CD4-positive, alpha-beta memory T cell (primary cell): ENCODE data around the gene MIOX. TPM values are rescaled to one million over a fixed set of nuclear protein-coding genes. Genes with fewer than 3 reads are reported as not detected.

Experiments
- CTCF ChIA-PET: fragments of 350-600 bp; sonication (Branson Sonifier 250); formaldehyde crosslinking; loops from one replicate; lab custom pipeline; 2021; ENCODE audit warnings: inconsistent platforms; ENCODE audit not compliant: partially characterized antibody; lab: Charles Lee
- POLR2A ChIA-PET: fragments of 350-600 bp; sonication (Branson Sonifier 250); formaldehyde crosslinking; loops from one replicate; lab custom pipeline; 2021; ENCODE audit not compliant: partially characterized antibody; lab: Charles Lee
- DNase-seq, 5 donors: peaks; one replicate each; pipeline versions ENCODE4 v3.0.0 to v3.0.0-alpha.2; 2020 to 2022; ENCODE audit warnings: mixed read lengths in 1 of 5
- H3K27ac ChIP-seq: one replicate; pipeline ENCODE4 v1.7.0; 2013; ENCODE audit warnings: low read depth, low read length
- H3K27me3 ChIP-seq: 2 replicates; pipeline ENCODE4 v1.7.0; 2013; ENCODE audit warnings: mild to moderate bottlenecking, low read length, moderate library complexity; ENCODE audit not compliant: insufficient read depth
- H3K36me3 ChIP-seq: 2 replicates; pipeline ENCODE4 v1.7.0; 2013; ENCODE audit warnings: mild to moderate bottlenecking, low read length, moderate library complexity; ENCODE audit not compliant: insufficient read depth
- H3K4me1 ChIP-seq: 2 replicates; pipeline ENCODE4 v1.7.0; 2013; ENCODE audit warnings: mild to moderate bottlenecking, low read length, moderate library complexity; ENCODE audit not compliant: insufficient read depth
- H3K4me3 ChIP-seq, 2 donors: one replicate each; pipeline ENCODE4 v1.7.0; 2013; ENCODE audit warnings: low read length in 2 of 2, mild to moderate bottlenecking in 1 of 2
- H3K9me3 ChIP-seq, 2 donors: one replicate each; pipeline ENCODE4 v1.7.0; 2013; ENCODE audit warnings: low read length in 2 of 2, control low read depth in 1 of 2; ENCODE audit not compliant: control insufficient read depth in 1 of 2
- H3K27ac Mint-ChIP-seq, 7 donors: one replicate each; pipeline ENCODE4 v1.8.0; 2020 to 2021; ENCODE audit warnings: mixed read lengths in 7 of 7, mild to moderate bottlenecking in 6 of 7, inconsistent platforms in 3 of 7, moderate library complexity in 3 of 7
- H3K27me3 Mint-ChIP-seq, 2 donors: one replicate each; pipeline ENCODE4 v1.8.0; 2020 to 2021; ENCODE audit warnings: mixed read lengths in 2 of 2
- H3K36me3 Mint-ChIP-seq, 2 donors: one replicate each; pipeline ENCODE4 v1.8.0; 2020 to 2021; ENCODE audit warnings: mixed read lengths in 2 of 2, inconsistent platforms in 1 of 2, mild to moderate bottlenecking in 1 of 2
- H3K4me1 Mint-ChIP-seq, 4 donors: one replicate each; pipeline ENCODE4 v1.8.0; 2020 to 2021; ENCODE audit warnings: mixed read lengths in 4 of 4, mild to moderate bottlenecking in 1 of 4
- H3K4me3 Mint-ChIP-seq, 8 donors: one replicate each; pipeline ENCODE4 v1.8.0; 2020 to 2021; ENCODE audit warnings: mixed read lengths in 8 of 8, mild to moderate bottlenecking in 7 of 8, moderate library complexity in 6 of 8, inconsistent platforms in 3 of 8
- H3K9me3 Mint-ChIP-seq, 8 donors: one replicate each; pipeline ENCODE4 v1.8.0; 2020 to 2021; ENCODE audit warnings: mixed read lengths in 8 of 8, mild to moderate bottlenecking in 5 of 8, inconsistent platforms in 3 of 8, moderate library complexity in 1 of 8
- intact Hi-C: fragments of 100-400 bp; cut with micrococcal nuclease; formaldehyde crosslinking; loops from one replicate; pipeline ENCODE4 v1.15.1; 2023
- polyA plus RNA-seq, 2 donors: library from polyadenylated mRNA; unstranded; fragments of 300-500 nt; fragmentation: Illumina TruSeq; gene quantifications; one replicate each; pipeline ENCODE4 v1.2.3, GENCODE V29; 2021
- total RNA-seq, 2 experiments: library from RNA; stranded (reverse); gene quantifications; one replicate each; pipeline ENCODE4 v1.2.3, GENCODE V29; 2021

Gene MIOX
- total and polyA plus RNA-seq, 4 experiments from 2014 or later, result not detected

GRCh38 chr22:50445071-50445879, 41.4 kb upstream of the MIOX start:
- H3K36me3 ChIP-seq, result peaks cover 28% of the 10 kb centered on the region
- Mint-ChIP-seq H3K4me1 (peaks cover 9 to 18% (median 10%) of the 10 kb centered on the region in 4 donors), H3K36me3 (peaks cover 14 to 37% of the 10 kb centered on the region in 2 donors), H3K4me3 (peak overlapping the region in 1 of 8 donors; percentile 9), H3K9me3 (peaks cover 0 to 4% (median 0%) of the 10 kb centered on the region in 8 donors), H3K27ac (peak overlapping the region in 6 of 7 donors; percentile 46 to 85 (median 70)), H3K27me3 (no peaks in the 10 kb centered on the region)
- H3K4me3 ChIP-seq, result no peak overlapping the region
- CTCF ChIA-PET, result interaction anchor here (1.1 to 2.0 kb wide), 2 partner anchors 28 to 53 kb away, joined by 4 to 6 read pairs; no protein-coding TSS in a partner anchor
- H3K4me1 ChIP-seq, result peaks cover 16% of the 10 kb centered on the region
- intact Hi-C loops, result loop anchor here (10.0 kb wide), 1 partner anchor 50 kb away; no protein-coding TSS in a partner anchor
- POLR2A ChIA-PET, result interaction anchor here (0.7 to 2.4 kb wide), 10 partner anchors 7 to 137 kb away, joined by 3 to 17 read pairs (median 4); partner anchors contain the start of genes CHKB and SCO2
- peak in 2 of 5 donors; percentile 18 to 36 for DNase-seq
- no peaks in the 10 kb centered on the region for H3K9me3 ChIP-seq
- no peak overlapping the region for H3K27ac ChIP-seq
- H3K27me3 ChIP-seq, result no peaks in the 10 kb centered on the region

GRCh38 chr22:50445880-50446707, 40.6 kb upstream of the MIOX start:
- Mint-ChIP-seq H3K9me3 (peaks cover 0 to 4% (median 0%) of the 10 kb centered on the region in 8 donors), H3K4me1 (peaks cover 9 to 18% (median 11%) of the 10 kb centered on the region in 4 donors), H3K27ac (peak overlapping the region; percentile 22 to 79 (median 69)), H3K4me3 (no peak overlapping the region), H3K36me3 (peaks cover 16 to 41% of the 10 kb centered on the region in 2 donors), H3K27me3 (no peaks in the 10 kb centered on the region)
- Histone ChIP-seq H3K27me3 (no peaks in the 10 kb centered on the region), H3K9me3 (no peaks in the 10 kb centered on the region), H3K4me3 (no peak overlapping the region), H3K36me3 (peaks cover 28% of the 10 kb centered on the region), H3K4me1 (peaks cover 16% of the 10 kb centered on the region), H3K27ac (no peak overlapping the region)
- intact Hi-C loops, result loop anchor here (10.0 kb wide), 1 partner anchor 49 kb away; no protein-coding TSS in a partner anchor
- POLR2A ChIA-PET, result interaction anchor here (0.7 to 2.3 kb wide), 4 partner anchors 9 to 27 kb away, joined by 3 to 17 read pairs (median 9); no protein-coding TSS in a partner anchor
- DNase-seq, result peak in 1 of 5 donors; percentile 35
- CTCF ChIA-PET, result interaction anchor here (1.1 kb wide), 1 partner anchor 52 kb away, joined by 4 read pairs; no protein-coding TSS in a partner anchor

- H3K27ac ChIP-seq, result no peak overlapping the region
- CTCF ChIA-PET, result interaction anchor here (1.5 kb wide), 1 partner anchor 27 kb away, joined by 3 read pairs; no protein-coding TSS in a partner anchor
- DNase-seq, result peak in 1 of 5 donors; percentile 37
These were observed 39.7 kb upstream of the MIOX start for GRCh38 chr22:50446708-50447575.

DNA sequence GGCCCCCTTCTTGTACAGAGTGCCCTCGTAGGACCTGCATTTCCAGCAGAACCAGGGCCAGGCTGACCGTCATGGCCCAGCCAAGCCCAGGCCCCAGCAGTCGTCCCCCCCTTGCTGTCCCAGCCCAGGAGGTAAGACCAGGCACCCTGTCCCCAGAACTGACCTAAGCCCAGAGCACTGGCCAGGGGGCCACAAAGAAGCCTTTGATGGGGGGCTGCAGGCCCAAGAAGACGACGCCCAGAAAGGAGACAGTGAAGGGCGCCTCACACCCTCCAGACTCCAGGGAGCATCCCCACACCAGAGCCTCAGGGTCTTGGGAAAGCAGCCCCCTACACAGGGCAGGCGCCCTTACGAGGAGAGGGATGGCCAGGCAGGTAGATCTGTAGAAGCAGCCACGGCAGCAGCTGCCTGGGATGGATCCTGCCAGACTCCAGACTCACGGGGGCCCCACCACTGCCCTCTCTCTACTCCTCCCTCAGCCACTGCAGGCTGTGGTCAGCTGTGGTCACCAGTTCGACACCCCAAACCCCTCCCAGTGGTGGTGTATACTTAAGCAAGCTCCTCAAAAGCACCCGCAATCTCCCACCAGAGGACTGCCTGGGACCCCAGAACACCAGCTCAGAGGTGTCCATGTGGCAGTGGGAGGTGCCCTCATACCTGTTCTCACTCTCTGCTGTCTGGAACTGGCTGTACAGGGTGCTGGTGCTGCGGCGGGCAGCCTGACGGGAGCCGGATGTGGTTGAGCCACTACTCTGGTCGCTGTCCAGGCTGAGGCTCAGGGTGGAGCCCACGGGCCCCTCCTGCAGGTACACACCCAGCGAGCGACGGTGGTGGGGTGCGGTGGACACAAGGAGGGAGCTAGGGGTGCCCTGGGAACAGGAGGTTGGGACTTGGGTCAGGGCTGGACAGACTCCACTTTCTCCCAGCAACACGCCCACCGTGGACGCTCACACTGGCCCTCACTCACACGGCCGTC, 38.8 kb upstream of the MIOX start:
- intact Hi-C loops, result loop anchor here (10.0 kb wide), 1 partner anchor 47 kb away; no protein-coding TSS in a partner anchor
- Mint-ChIP-seq H3K27me3 (no peaks in the 10 kb centered on the region), H3K4me3 (peak overlapping the region in 1 of 8 donors; percentile 26), H3K4me1 (peaks cover 10 to 16% (median 12%) of the 10 kb centered on the region in 4 donors), H3K36me3 (peaks cover 25 to 47% of the 10 kb centered on the region in 2 donors), H3K9me3 (peaks cover 0 to 4% (median 0%) of the 10 kb centered on the region in 8 donors), H3K27ac (peak overlapping the region in 3 of 7 donors; percentile 29 to 52 (median 38))
- H3K27me3 ChIP-seq, result no peaks in the 10 kb centered on the region
- no peaks in the 10 kb centered on the region for H3K9me3 ChIP-seq
- H3K4me1 ChIP-seq, result peaks cover 16% of the 10 kb centered on the region
- DNase-seq, result peak in 1 of 5 donors; percentile 30
- no peak overlapping the region for H3K27ac ChIP-seq
- POLR2A ChIA-PET, result interaction anchor here (1.0 to 1.4 kb wide), 3 partner anchors 8 to 22 kb away, joined by 3 to 8 read pairs (median 4); no protein-coding TSS in a partner anchor
- H3K4me3 ChIP-seq, result no peak overlapping the region
- peaks cover 28% of the 10 kb centered on the region for H3K36me3 ChIP-seq
- CTCF ChIA-PET, result interaction anchor here (1.5 kb wide), 1 partner anchor 26 kb away, joined by 3 read pairs; no protein-coding TSS in a partner anchor

More at GRCh38 chr22:50446708-50447575, 39.7 kb upstream of the MIOX start:
- Mint-ChIP-seq H3K27ac (no peak overlapping the region), H3K4me3 (no peak overlapping the region), H3K27me3 (no peaks in the 10 kb centered on the region), H3K9me3 (peaks cover 0 to 4% (median 0%) of the 10 kb centered on the region in 8 donors), H3K4me1 (peaks cover 9 to 18% (median 12%) of the 10 kb centered on the region in 4 donors), H3K36me3 (peaks cover 22 to 45% of the 10 kb centered on the region in 2 donors)
- H3K4me1 ChIP-seq, result peaks cover 16% of the 10 kb centered on the region
- H3K36me3 ChIP-seq, result peaks cover 28% of the 10 kb centered on the region
- POLR2A ChIA-PET, result interaction anchor here (1.4 kb wide), 1 partner anchor 23 kb away, joined by 8 read pairs; no protein-coding TSS in a partner anchor
- no peak overlapping the region for H3K4me3 ChIP-seq
- no peaks in the 10 kb centered on the region for H3K27me3 ChIP-seq
- intact Hi-C loops, result loop anchor here (10.0 kb wide), 1 partner anchor 48 kb away; no protein-coding TSS in a partner anchor
- no peaks in the 10 kb centered on the region for H3K9me3 ChIP-seq

DNA sequence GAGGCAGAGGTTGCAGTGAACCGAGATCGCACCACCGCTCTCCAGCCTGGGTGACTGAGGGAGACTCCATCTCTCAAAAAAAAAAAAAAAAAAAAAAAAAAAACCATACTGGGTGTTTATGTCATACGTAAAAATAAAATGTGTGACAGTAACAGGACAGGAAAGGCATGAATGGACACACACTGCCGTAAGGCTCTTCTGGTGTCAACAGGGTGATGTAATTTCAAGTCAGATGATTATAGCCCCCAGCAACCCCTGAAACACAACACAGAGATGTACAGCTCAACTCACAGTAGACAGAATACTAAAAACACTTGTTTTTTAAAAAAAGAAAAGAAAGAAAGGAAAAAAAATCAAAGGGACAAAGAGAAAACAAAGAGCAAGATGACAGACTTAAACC, 34.0 kb upstream of the MIOX start:
- ChIA-PET CTCF (interaction anchor here (0.7 to 1.4 kb wide), 2 partner anchors 73 to 112 kb away, joined by 3 read pairs; partner anchors contain the start of gene SCO2), POLR2A (interaction anchor here (0.9 to 1.9 kb wide), 5 partner anchors 8 to 45 kb away, joined by 3 to 7 read pairs (median 5); no protein-coding TSS in a partner anchor)
- DNase-seq, result no peak
- H3K4me1 Mint-ChIP-seq, result peaks cover 0 to 9% (median 5%) of the 10 kb centered on the region in 4 donors
- intact Hi-C loops, result loop anchor here (2.0 kb wide), 1 partner anchor 16 kb away; no protein-coding TSS in a partner anchor
- H3K4me3 ChIP-seq, result no peak overlapping the region
- H3K9me3 ChIP-seq, result no peaks in the 10 kb centered on the region
- H3K9me3 Mint-ChIP-seq, result peaks cover 0 to 5% (median 0%) of the 10 kb centered on the region in 8 donors
- H3K36me3 Mint-ChIP-seq, result peaks cover 30 to 63% of the 10 kb centered on the region in 2 donors
- peak overlapping the region in 5 of 7 donors; percentile 17 to 76 (median 68) for H3K27ac Mint-ChIP-seq
- no peak overlapping the region for H3K4me3 Mint-ChIP-seq
- H3K27ac ChIP-seq, result no peak overlapping the region
- no peaks in the 10 kb centered on the region for H3K27me3 Mint-ChIP-seq
- no peaks in the 10 kb centered on the region for H3K27me3 ChIP-seq
- peaks cover 53% of the 10 kb centered on the region for H3K36me3 ChIP-seq
- no peaks in the 10 kb centered on the region for H3K4me1 ChIP-seq
